Measurements from ENCODE around the gene GTF2A1L. TPM values are rescaled to one million over a fixed set of nuclear protein-coding genes. Genes with fewer than 3 reads are reported as not detected.

GTF2A1L gene
- total and polyA plus RNA-seq, 2 donors from 2014 or later: 0.76 to 2.7 TPM

- Histone ChIP-seq H3K27ac (ENCODE audit: low read depth in 2 of 2, low read length in 2 of 2) (no peak overlapping the region), H3K27me3 (ENCODE audit: control insufficient read depth, insufficient read depth, low read length) (no peaks in the 10 kb centered on the region), H3K9me3 (ENCODE audit: control insufficient read depth in 2 of 3, insufficient read depth in 1 of 3, low read length in 3 of 3) (no peaks in the 10 kb centered on the region), H3K9ac (ENCODE audit: low read length in 3 of 3) (no peak overlapping the region), H3K4me3 (ENCODE audit: low read length in 3 of 3) (no peak overlapping the region), H3K4me1 (ENCODE audit: control insufficient read depth in 2 of 3, insufficient read depth in 2 of 3, low read depth in 1 of 3, low read length in 3 of 3) (no peaks in the 10 kb centered on the region), H3K36me3 (ENCODE audit: control insufficient read depth in 2 of 3, insufficient read depth in 3 of 3, low read length in 3 of 3) (no peaks in the 10 kb centered on the region)
- DNase-seq: no peak
- TF ChIP-seq, protein P1, sequence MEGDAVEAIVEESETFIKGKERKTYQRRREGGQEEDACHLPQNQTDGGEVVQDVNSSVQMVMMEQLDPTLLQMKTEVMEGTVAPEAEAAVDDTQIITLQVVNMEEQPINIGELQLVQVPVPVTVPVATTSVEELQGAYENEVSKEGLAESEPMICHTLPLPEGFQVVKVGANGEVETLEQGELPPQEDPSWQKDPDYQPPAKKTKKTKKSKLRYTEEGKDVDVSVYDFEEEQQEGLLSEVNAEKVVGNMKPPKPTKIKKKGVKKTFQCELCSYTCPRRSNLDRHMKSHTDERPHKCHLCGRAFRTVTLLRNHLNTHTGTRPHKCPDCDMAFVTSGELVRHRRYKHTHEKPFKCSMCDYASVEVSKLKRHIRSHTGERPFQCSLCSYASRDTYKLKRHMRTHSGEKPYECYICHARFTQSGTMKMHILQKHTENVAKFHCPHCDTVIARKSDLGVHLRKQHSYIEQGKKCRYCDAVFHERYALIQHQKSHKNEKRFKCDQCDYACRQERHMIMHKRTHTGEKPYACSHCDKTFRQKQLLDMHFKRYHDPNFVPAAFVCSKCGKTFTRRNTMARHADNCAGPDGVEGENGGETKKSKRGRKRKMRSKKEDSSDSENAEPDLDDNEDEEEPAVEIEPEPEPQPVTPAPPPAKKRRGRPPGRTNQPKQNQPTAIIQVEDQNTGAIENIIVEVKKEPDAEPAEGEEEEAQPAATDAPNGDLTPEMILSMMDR (IDR thresholded peaks at IDR 0.05; ENCODE audit: borderline replicate concordance, extremely low read depth, insufficient read depth): no peak
- intact Hi-C loops (cut with DNase I): no loop called here
- no peak for FAIRE-seq
These were observed 33.6 kb downstream of the GTF2A1L start for GRCh38 chr2:48651158-48651790.

DNA sequence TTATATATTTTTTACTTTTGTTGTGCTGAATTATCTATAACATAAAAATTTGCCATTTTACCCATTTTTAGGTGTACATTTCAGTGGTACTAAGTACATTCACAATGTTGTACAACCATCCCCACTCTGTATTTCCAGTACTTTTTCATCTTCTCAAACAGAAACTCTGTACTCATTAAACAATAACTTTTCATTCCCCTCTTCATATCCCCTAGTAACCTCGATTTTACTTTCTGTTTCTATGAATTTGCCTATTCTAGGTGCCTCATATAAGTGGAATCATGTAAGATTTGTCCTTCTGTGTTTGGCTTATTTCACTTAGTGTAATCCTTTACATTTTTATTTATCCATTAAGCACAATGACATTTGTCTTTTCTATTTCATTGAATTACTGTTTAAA is 51.3 kb downstream of the GTF2A1L start:
- DNase-seq: no peak
- TF ChIP-seq, protein P1 (IDR thresholded peaks at IDR 0.05; ENCODE audit: borderline replicate concordance, extremely low read depth, insufficient read depth): no peak
- no peak for FAIRE-seq
- H3K9me3 ChIP-seq (ENCODE audit: control insufficient read depth in 2 of 3, insufficient read depth in 1 of 3, low read length in 3 of 3): no peaks in the 10 kb centered on the region
- H3K4me3 ChIP-seq (ENCODE audit: low read length in 3 of 3): no peak overlapping the region
- H3K27me3 ChIP-seq (ENCODE audit: control insufficient read depth, insufficient read depth, low read length): no peaks in the 10 kb centered on the region
- H3K4me1 ChIP-seq (ENCODE audit: control insufficient read depth in 2 of 3, insufficient read depth in 2 of 3, low read depth in 1 of 3, low read length in 3 of 3): no peaks in the 10 kb centered on the region
- no peak overlapping the region for H3K27ac ChIP-seq (ENCODE audit: low read depth in 2 of 2, low read length in 2 of 2)
- H3K9ac ChIP-seq (ENCODE audit: low read length in 3 of 3): no peak overlapping the region
- intact Hi-C loops (cut with DNase I): no loop called here
- H3K36me3 ChIP-seq (ENCODE audit: control insufficient read depth in 2 of 3, insufficient read depth in 3 of 3, low read length in 3 of 3): no peaks in the 10 kb centered on the region

DNA sequence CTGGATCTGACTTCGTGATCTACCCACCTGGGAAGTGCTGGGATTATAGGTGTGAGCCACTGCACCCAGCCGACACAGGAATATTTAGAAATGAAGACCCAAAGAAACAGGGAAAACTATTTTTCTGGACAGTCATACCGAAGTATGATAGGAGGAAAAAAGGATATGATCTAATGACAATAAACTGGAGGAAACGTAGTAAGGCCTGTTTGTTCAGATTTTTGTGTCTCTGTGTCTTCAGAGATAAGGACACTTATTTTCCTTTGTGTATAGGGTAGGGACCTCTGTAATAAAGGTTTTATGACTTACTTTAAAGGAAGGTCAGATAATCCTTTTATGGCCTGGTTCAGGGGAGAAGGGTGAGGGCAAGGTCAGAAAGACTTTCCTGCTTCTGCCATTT is 55.9 kb downstream of the GTF2A1L start:
- Histone ChIP-seq H3K27ac (ENCODE audit: low read depth in 2 of 2, low read length in 2 of 2) (no peak overlapping the region), H3K36me3 (ENCODE audit: control insufficient read depth in 2 of 3, insufficient read depth in 3 of 3, low read length in 3 of 3) (no peaks in the 10 kb centered on the region), H3K9me3 (ENCODE audit: control insufficient read depth in 2 of 3, insufficient read depth in 1 of 3, low read length in 3 of 3) (no peaks in the 10 kb centered on the region), H3K4me3 (ENCODE audit: low read length in 3 of 3) (no peak overlapping the region), H3K9ac (ENCODE audit: low read length in 3 of 3) (no peak overlapping the region), H3K4me1 (ENCODE audit: control insufficient read depth in 2 of 3, insufficient read depth in 2 of 3, low read depth in 1 of 3, low read length in 3 of 3) (no peaks in the 10 kb centered on the region), H3K27me3 (ENCODE audit: control insufficient read depth, insufficient read depth, low read length) (no peaks in the 10 kb centered on the region)
- TF ChIP-seq, protein P1 (IDR thresholded peaks at IDR 0.05; ENCODE audit: borderline replicate concordance, extremely low read depth, insufficient read depth): no peak
- FAIRE-seq: no peak
- no peak for DNase-seq
- intact Hi-C loops (cut with DNase I): no loop called here

DNA sequence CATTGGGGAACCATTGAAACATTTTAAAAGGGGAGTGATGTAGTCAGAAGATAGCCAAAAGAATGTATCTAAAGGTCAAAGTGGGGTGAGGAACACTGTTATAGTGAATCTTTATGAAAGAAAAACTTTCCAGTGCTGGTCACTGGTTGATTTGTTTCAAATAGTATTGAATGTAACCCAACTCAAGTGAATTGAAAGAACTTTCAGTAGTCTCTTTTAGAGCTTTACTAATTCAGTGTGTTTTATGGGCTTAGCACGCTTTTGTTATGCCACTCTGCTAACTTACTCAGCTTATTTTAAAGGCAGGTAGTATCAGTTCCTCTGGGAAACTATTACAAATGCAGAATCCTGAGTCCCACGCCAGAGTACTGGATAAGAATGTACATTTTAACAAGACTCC is 57.3 kb downstream of the GTF2A1L start:
- no peaks in the 10 kb centered on the region for H3K4me1 ChIP-seq (ENCODE audit: control insufficient read depth in 2 of 3, insufficient read depth in 2 of 3, low read depth in 1 of 3, low read length in 3 of 3)
- no peaks in the 10 kb centered on the region for H3K27me3 ChIP-seq (ENCODE audit: control insufficient read depth, insufficient read depth, low read length)
- intact Hi-C loops (cut with DNase I): no loop called here
- H3K9me3 ChIP-seq (ENCODE audit: control insufficient read depth in 2 of 3, insufficient read depth in 1 of 3, low read length in 3 of 3): no peaks in the 10 kb centered on the region
- FAIRE-seq: no peak
- H3K4me3 ChIP-seq (ENCODE audit: low read length in 3 of 3): no peak overlapping the region
- TF ChIP-seq, protein P1 (IDR thresholded peaks at IDR 0.05; ENCODE audit: borderline replicate concordance, extremely low read depth, insufficient read depth): no peak
- H3K9ac ChIP-seq (ENCODE audit: low read length in 3 of 3): no peak overlapping the region
- no peaks in the 10 kb centered on the region for H3K36me3 ChIP-seq (ENCODE audit: control insufficient read depth in 2 of 3, insufficient read depth in 3 of 3, low read length in 3 of 3)
- DNase-seq: peak in 1 of 5 donors; percentile 7
- no peak overlapping the region for H3K27ac ChIP-seq (ENCODE audit: low read depth in 2 of 2, low read length in 2 of 2)
